H1 (cell line): Measurements from ENCODE around the gene GSTO1.

Experiments
- CREB1 ChIP-seq: IDR thresholded peaks from 2 replicates; pipeline ENCODE4 v1.6.1; 2012; ENCODE audit warnings: inconsistent platforms
- RNF2 ChIP-seq: fragments of 200-900, 300-1000 bp; sonication (generic); IDR thresholded peaks from 2 replicates; pipeline ENCODE4 v1.7.1; 2016; ENCODE audit warnings: borderline replicate concordance, low read depth, mild to moderate bottlenecking, antibody characterized with exemption, low read length; ENCODE audit not compliant: poor library complexity, severe bottlenecking; ENCODE audit errors: missing control alignments

- TF ChIP-seq RNF2 (no peak), CREB1 (no peak)
These were observed 3.2 kb upstream of the GSTO1 start for GRCh38 chr10:104251443-104251842.
